Nucleus accumbens (tissue), 56 donors: ENCODE measurements around the gene TMTC3.

Source experiments
- DNase-seq, 56 donors: peaks; one replicate each; lab custom pipeline; 2025; lab: John Stamatoyannopoulos, UW

TMTC3 gene

GRCh38 chr12:88219861-88220260, 77.8 kb downstream of the TMTC3 start:
- DNase-seq = no peak

DNA sequence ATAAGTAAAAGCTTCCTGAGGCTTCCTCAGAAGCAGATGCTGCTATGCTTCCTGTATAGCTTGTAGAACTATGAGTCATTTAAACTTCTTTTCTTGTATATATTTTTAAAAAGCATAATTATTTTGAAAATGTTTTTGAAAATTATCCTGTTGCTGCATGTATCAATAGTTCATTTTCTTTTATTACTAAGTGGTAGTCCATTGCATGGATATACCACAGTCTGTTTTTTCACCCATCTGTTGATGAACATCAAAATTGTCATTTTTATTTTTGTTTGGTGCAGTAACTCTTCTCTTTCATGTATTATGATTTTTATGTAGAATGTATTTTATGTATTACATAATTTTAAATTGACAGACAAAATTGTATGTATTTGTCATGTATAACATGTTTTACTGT, 81.4 kb downstream of the TMTC3 start:
- no peak for DNase-seq

DNA sequence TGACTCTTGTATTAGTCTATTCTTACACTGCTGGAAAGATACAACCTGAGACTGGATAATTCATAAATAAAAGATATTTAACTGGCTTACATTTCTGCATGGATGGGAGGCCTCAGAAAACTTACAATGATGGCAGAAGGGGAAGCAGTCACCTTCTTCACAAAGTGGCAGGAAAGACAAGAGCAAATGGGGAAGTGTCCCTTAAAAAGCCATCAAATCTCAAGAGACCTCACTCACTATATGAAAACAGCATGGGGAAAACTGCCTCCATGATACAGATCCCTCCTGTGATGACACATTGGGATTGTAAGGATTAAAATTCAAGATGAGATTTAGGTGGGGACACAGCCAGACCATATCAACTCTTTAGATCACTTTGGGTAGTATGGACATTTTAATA, 83.7 kb downstream of the TMTC3 start:
- DNase-seq = no peak

GRCh38 chr12:88227263-88227662, 85.2 kb downstream of the TMTC3 start:
- no peak for DNase-seq

DNA sequence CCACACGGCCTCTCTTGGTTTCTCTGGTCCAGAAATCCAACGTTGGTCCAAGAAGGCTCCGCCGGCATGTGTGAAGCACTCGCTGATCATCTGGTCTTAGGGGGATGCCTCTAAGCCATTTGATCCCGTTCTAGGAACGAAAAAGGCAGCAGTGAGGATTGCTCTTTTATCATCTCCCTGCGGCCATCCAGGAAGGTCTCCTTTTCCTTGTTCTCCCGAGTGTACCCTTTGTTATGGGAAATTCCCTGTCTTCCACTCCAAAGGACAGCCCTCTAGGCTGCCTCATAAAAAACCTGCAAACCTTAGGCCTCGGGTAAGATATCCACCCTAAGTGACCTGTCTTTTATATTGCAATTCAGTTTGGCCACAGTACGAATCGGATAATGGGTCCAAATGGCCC, 85.8 kb downstream of the TMTC3 start:
- DNase-seq = no peak

- DNase-seq = no peak
Observed at GRCh38 chr12:88228720-88229119, 86.6 kb downstream of the TMTC3 start.

- no peak for DNase-seq
Observed at GRCh38 chr12:88230271-88230670, 88.2 kb downstream of the TMTC3 start.

DNA sequence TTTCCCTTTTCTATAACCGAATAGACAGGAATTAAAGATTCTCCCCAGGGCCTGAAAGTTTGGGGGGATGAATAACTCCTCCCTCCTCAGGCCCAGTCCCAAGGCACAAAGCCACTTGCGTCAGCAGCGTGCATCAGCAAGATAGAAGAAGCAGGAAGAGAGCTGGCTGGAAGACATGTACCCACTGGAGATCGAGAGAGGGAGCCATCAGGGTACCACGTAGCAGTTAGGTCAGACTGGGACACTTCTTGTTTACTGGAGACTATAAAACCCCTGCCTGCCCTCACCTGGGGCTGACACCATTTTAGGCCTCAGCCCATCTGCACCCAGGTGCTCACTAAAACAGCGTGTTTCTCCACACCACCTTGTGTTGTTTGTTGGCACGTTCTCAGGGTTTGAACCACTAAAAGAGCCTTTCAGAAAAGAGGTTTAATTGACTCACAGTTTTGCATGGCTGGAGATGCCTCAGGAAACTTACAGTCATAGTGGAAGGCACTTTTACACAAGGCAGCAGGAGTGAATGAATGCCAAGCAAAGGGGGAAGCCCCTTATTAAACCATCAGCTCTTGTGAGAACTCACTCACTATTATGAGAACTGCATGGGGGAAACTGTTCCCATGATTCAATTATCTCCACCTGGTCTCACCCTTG, 93.2 kb downstream of the TMTC3 start:
- DNase-seq = no peak

GRCh38 chr12:88237954-88238353, 95.8 kb downstream of the TMTC3 start:
- DNase-seq = no peak

DNA sequence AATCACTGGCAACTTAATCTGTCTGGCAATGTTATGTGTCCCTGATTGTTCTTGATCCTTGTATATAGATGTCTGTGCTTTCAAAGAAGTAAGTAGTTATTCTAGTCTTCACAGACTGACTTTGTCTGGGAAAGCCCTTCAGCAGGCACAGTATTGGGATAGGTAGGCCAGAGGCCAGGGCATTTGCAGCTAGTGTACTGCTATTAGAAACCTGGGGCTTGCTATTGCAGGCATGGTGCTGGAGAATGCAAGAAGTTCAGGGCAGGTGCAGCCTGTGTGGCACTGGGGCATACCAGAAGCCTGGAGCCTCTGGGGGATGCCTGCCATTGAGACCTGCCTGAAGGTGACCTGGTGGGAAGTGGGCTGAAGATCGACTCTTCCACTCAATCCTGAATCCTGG, 96.3 kb downstream of the TMTC3 start:
- DNase-seq = no peak

GRCh38 chr12:88241862-88242570, 99.9 kb downstream of the TMTC3 start:
- no peak for DNase-seq

DNA sequence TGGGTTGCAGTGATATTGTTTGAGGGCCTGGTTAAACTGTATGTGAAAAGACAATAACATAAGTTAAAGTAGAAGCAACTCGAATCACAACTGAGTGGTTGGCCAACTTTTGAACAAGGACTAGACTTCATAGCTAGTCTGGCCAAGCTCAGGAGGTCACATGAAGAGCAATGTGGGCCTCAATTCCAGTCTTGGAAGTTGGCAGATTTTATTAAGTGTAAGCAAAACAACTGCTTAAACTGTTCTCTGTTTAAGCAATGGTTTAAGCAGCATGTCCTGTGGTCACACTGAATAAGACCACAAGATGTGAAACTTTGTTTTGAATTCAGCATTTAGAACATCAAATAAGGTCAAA, 100.4 kb downstream of the TMTC3 start:
- DNase-seq = no peak

GRCh38 chr12:88242939-88243338, 100.8 kb downstream of the TMTC3 start:
- no peak for DNase-seq

- DNase-seq = no peak
Observed at GRCh38 chr12:88243982-88244381, 101.9 kb downstream of the TMTC3 start.

DNA sequence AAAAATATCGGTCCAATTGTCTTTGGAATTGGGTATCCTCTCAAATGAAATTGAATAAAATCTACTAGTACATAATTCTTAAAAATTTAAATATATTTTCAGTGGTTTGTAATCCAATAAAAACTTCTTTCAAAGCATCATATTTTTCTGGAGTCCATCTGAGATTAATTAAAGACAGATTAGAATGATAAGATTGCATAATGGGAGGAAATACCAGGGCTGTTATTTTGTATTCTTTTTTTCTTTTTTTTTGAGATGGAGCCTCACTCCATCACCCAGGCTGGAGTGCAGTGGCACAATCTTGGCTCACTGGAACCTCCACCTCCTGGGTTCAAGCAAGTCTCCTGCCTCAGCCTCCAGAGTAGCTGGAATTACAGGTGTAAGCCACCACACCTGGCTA, 103.8 kb downstream of the TMTC3 start:
- no peak for DNase-seq

- DNase-seq = no peak
Observed at GRCh38 chr12:88247241-88247643, 105.1 kb downstream of the TMTC3 start.

DNA sequence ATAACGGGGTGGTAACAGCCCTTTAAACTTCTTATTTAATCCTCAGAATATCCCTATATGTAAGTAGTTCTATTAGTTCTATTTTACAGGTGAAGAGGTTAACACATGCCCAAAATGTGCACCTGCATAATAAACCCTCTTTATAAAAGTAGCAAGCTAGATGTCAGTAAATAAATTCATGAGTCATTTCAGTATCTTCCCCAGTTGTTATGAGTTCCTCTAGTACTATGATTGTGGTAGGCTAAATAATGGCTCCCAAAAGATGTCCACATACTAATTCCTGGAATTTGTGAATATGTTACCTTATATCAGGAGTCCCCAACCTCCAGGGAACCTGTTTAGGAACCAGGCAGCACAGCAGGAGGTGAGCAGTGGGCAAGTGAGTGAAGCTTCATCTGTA, 106.5 kb downstream of the TMTC3 start:
- DNase-seq = no peak
